RWPE2 (cell line): ENCODE results near the gene PRKCH.

Source experiments
- ATAC-seq: fragments of 200-7000 bp; cut with Tn5 transposase; 3 replicates; pipeline ENCODE4 v1.9.1; 2021; ENCODE audit warnings: low read depth
- DNase-seq: peaks from one replicate; pipeline ENCODE4 v3.0.0-alpha.2; 2020; ENCODE audit warnings: low spot score
- H3K27ac ChIP-seq: fragments of 450-650 bp; 2 replicates; pipeline ENCODE4 v1.5.1; 2017; ENCODE audit warnings: mild to moderate bottlenecking; ENCODE audit not compliant: poor library complexity, severe bottlenecking
- H3K27me3 ChIP-seq: fragments of 250-450 bp; sonication (Bioruptor Pico); 2 replicates; pipeline ENCODE4 v1.5.1; 2021; ENCODE audit warnings: mild to moderate bottlenecking, moderate library complexity; ENCODE audit not compliant: insufficient read depth, poor library complexity, severe bottlenecking
- H3K36me3 ChIP-seq: fragments of 250-450 bp; sonication (Bioruptor Pico); 2 replicates; pipeline ENCODE4 v1.5.1; 2020; ENCODE audit warnings: low read depth, mild to moderate bottlenecking, moderate library complexity
- H3K4me1 ChIP-seq: fragments of 250-450 bp; sonication (Bioruptor Pico); 2 replicates; pipeline ENCODE4 v1.5.1; 2021; ENCODE audit warnings: mild to moderate bottlenecking, moderate library complexity; ENCODE audit not compliant: insufficient read depth, poor library complexity, severe bottlenecking
- H3K4me3 ChIP-seq: fragments of 250-450 bp; sonication (Bioruptor Pico); 2 replicates; pipeline ENCODE4 v1.5.1; 2021; ENCODE audit warnings: mild to moderate bottlenecking, moderate library complexity; ENCODE audit not compliant: severe bottlenecking
- H3K9me3 ChIP-seq: fragments of 250-450 bp; sonication (Bioruptor Pico); 2 replicates; pipeline ENCODE4 v1.5.1; 2021; ENCODE audit warnings: mild to moderate bottlenecking, moderate library complexity; ENCODE audit not compliant: severe bottlenecking
- CTCF ChIP-seq: fragments of 450-650 bp; IDR thresholded peaks from one replicate; pipeline ENCODE4 v1.5.1; 2017; ENCODE audit warnings: mild to moderate bottlenecking, moderate library complexity; ENCODE audit not compliant: poor library complexity, severe bottlenecking

The PRKCH gene

DNA sequence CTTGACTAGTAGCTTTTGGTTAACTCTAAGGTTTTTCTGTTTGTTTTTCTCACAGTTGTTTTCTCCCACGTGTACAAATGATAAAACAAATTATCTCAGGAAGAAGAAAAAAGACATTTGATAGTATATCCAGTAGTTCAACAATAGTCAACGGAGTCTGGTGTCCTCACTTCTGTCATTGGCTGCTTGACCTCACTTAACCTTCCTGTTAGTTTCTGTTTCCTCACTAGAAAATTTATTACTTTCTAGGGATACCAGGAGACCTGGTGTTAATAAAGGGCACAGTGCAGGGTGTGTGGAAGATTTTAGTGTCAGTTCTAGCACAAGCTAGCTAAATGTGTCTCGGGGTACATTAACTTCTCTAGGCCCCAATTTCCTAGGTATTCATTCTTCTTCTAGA, 116.0 kb downstream of the PRKCH start:
- H3K4me1 ChIP-seq = peaks cover 16% of the 10 kb centered on the region
- no peaks in the 10 kb centered on the region for H3K36me3 ChIP-seq
- no peak overlapping the region for H3K4me3 ChIP-seq
- no peak for TF ChIP-seq CTCF
- no peak for ATAC-seq
- no peaks in the 10 kb centered on the region for H3K27me3 ChIP-seq
- H3K27ac ChIP-seq = no peak overlapping the region
- no peak for DNase-seq
- no peaks in the 10 kb centered on the region for H3K9me3 ChIP-seq

DNA sequence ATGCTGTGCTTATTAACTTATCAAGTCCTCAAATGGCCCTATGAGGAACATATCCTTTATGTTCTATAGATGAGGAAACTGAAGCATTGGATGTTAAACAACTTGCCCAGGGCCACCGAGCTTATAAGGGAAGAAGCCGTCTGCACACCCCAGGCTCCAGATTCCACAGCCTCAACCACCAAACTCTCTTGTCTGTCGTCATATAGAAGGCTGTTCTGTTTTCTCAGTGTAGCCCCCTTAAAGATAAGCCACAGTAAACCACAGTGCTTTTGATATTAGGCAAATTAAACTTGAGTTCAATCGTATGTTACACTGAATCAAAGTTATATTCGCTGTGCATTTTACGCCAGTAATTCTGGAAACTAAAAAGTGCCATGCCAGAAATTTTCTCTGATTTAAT, 116.7 kb downstream of the PRKCH start:
- no peaks in the 10 kb centered on the region for H3K9me3 ChIP-seq
- H3K27ac ChIP-seq = peak overlapping the region; percentile 5
- no peak overlapping the region for H3K4me3 ChIP-seq
- H3K27me3 ChIP-seq = no peaks in the 10 kb centered on the region
- ATAC-seq (no peak), DNase-seq (no peak)
- H3K36me3 ChIP-seq = no peaks in the 10 kb centered on the region
- TF ChIP-seq CTCF = no peak
- H3K4me1 ChIP-seq = peaks cover 15% of the 10 kb centered on the region

- Histone ChIP-seq H3K27ac (peak overlapping the region; percentile 5), H3K9me3 (no peaks in the 10 kb centered on the region), H3K4me3 (no peak overlapping the region), H3K27me3 (no peaks in the 10 kb centered on the region), H3K4me1 (peaks cover 13% of the 10 kb centered on the region), H3K36me3 (no peaks in the 10 kb centered on the region)
- ATAC-seq (peak; percentile 7; the same call in 2 of the 3 replicates), DNase-seq (no peak)
- TF ChIP-seq CTCF = no peak
Measured at GRCh38 chr14:61438497-61438859, 117.1 kb downstream of the PRKCH start.

DNA sequence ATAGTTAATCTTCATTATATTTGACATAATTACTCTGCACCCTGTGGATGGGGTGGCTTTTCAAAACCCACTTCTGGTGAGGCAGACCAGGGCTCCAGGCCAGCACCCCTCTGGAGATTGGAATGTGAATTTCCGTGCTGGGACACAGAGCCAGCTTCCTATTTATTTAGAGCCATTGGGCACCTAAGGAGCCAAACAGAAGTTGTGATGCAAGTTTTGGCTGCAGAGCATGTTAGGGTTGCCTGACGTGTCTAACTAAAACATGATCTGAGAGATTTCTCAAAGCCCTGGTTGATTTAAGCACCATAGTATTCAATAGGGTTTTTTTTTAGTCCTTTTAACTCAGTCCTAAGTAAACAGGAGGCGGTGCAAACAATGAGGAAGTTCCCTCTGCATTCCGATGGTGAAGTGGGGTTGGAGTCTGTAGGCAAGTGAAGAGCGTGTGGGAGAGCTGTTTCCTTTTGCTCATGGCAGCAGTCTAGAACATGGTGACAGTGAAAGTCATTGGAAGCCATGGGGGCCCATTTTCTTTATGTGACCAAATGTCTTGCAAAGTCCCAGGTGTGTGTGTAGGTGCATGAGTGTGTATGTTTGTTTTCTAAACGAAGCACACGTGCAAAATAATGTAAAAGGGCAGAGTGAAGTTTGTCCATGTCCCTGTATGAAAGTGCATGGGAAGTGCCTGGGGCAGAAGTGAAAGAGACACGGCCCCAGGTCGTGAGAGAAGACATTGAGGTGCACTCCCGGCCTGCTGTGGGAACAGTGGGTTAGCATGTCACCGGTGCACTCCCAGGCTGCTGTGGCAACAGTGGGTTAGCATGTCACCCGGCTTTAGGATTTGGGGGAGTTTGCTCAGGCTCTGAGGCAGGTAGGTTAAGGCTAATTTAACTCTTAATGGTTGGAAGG, 117.7 kb downstream of the PRKCH start:
- DNase-seq = no peak
- ATAC-seq = peak; percentile 96
- H3K9me3 ChIP-seq = no peaks in the 10 kb centered on the region
- TF ChIP-seq CTCF = no peak
- H3K27me3 ChIP-seq = no peaks in the 10 kb centered on the region
- no peaks in the 10 kb centered on the region for H3K36me3 ChIP-seq
- peaks cover 13% of the 10 kb centered on the region for H3K4me1 ChIP-seq
- no peak overlapping the region for H3K4me3 ChIP-seq
- peak overlapping the region; percentile 5 for H3K27ac ChIP-seq

DNA sequence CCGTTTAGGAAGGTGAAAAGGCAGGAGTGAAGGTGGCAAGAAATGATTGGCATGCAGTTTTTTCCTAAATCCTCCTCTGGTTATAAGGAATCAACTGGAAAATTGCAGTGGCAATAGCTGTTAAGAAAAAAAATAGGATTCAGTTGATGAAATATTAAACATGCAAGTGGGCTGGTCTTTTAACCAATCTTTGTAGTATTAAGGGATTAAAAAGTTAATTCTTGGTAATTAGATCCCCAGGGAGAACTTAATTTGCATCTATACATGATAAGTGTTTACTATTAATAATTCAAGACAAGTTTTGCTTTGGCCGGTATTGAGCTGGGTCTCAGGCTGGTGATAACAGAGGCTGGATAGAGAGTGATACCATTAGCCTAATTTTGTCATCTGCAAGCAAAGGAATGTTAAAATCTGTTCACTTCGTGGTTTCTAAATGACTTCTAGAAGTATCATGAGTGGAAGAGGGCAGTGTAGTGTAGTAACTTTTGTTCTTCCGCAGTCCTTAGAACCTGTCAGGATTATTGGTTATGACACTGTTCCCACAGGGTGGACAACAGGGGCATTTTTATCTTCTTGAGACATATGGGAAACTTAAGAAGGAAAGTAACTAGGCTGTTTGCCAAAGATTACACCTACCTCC, 118.5 kb downstream of the PRKCH start:
- DNase-seq (no peak), ATAC-seq (no peak)
- Histone ChIP-seq H3K27ac (peak overlapping the region; percentile 5), H3K36me3 (no peaks in the 10 kb centered on the region), H3K4me3 (no peak overlapping the region), H3K9me3 (no peaks in the 10 kb centered on the region), H3K27me3 (no peaks in the 10 kb centered on the region), H3K4me1 (peaks cover 13% of the 10 kb centered on the region)
- TF ChIP-seq CTCF = no peak
